HepG2 (cell line): ENCODE data around the gene PARP15. TPM values are rescaled to one million over a fixed set of nuclear protein-coding genes. Genes with fewer than 3 reads are reported as not detected.
A peak's percentile ranks its signal among the peaks of the same experiment; 100 is the strongest.

Source experiments
- CBX2 ChIP-seq, 2 experiments: fragments of 200-600 bp in 1 of 2; sonication (generic); formaldehyde crosslinking in 1 of 2; IDR thresholded peaks; 2 replicates each; pipeline versions ENCODE4 v1.7.0 to v1.8.1; 2018 to 2022; ENCODE audit warnings: low read depth in 2 of 2, low read length in 1 of 2, mild to moderate bottlenecking in 1 of 2, missing genetic modification reagents in 1 of 2
- KLF16 ChIP-seq, 2 experiments: sonication (generic) in 1 of 2; formaldehyde crosslinking in 1 of 2; IDR thresholded peaks; 2 replicates each; pipeline versions ENCODE4 v1.6.1 to v1.8.0; 2016 to 2023; ENCODE audit warnings: missing genetic modification reagents in 2 of 2, missing compliant biosample characterization in 1 of 2
- RBAK ChIP-seq: sonication (generic); formaldehyde crosslinking; IDR thresholded peaks from 2 replicates; pipeline ENCODE4 v1.5.1; 2020; ENCODE audit warnings: mild to moderate bottlenecking, missing genetic modification reagents
- RNF2 ChIP-seq: fragments of 450-650 bp; conservative IDR thresholded peaks from 2 replicates; pipeline ENCODE4 v1.6.1; 2016; ENCODE audit warnings: low read depth
- SOX6 ChIP-seq, 2 experiments: fragments of 450-650 bp in 1 of 2; sonication (generic) in 1 of 2; formaldehyde crosslinking in 1 of 2; IDR thresholded peaks; 2 replicates each; pipeline versions ENCODE4 v1.4.0 to v1.6.1; 2017 to 2020; ENCODE audit warnings: antibody characterized with exemption in 1 of 2, mild to moderate bottlenecking in 1 of 2, missing genetic modification reagents in 1 of 2
- SUZ12 ChIP-seq: fragments of 150-350 bp; IDR thresholded peaks from 2 replicates; pipeline ENCODE4 v1.6.1; 2014; ENCODE audit warnings: low read depth, low read length
- TIGD3 ChIP-seq: sonication (generic); formaldehyde crosslinking; IDR thresholded peaks from 2 replicates; pipeline ENCODE4 v1.5.1; 2020; ENCODE audit warnings: mild to moderate bottlenecking, missing genetic modification reagents, borderline replicate concordance
- ZFYVE20 ChIP-seq: sonication (generic); formaldehyde crosslinking; IDR thresholded peaks from 2 replicates; pipeline ENCODE4 v1.8.0; 2023; ENCODE audit warnings: low read depth, mild to moderate bottlenecking, moderate library complexity, missing genetic modification reagents, borderline replicate concordance
- ZGPAT ChIP-seq: IDR thresholded peaks from 2 replicates; pipeline ENCODE4 v1.6.1; 2016; ENCODE audit warnings: mild to moderate bottlenecking
- ZSCAN5A ChIP-seq: sonication (generic); formaldehyde crosslinking; IDR thresholded peaks from 2 replicates; pipeline ENCODE4 v1.8.0; 2022; ENCODE audit warnings: mild to moderate bottlenecking, missing genetic modification reagents, borderline replicate concordance
- polyA plus RNA-seq, 8 experiments: library from polyadenylated mRNA; depleted of rRNA in 3 of 8; stranded (reverse) in 7 of 8; unstranded in 1 of 8; fragments of >200 nt; fragmentation: Illumina TruSeq in 4 of 8; extraction: Trizol in 4 of 8; gene quantifications; 2 replicates each; pipeline versions ENCODE4 v1.2.1 to v1.2.3, GENCODE V29; 2011 to 2016; ENCODE audit warnings: low read depth in 4 of 8, missing spikeins in 1 of 8, mixed read lengths in 1 of 8; ENCODE audit not compliant: insufficient read depth in 1 of 8
- total RNA-seq, 5 experiments: library from RNA; depleted of rRNA; stranded (reverse); fragments of >200 nt; fragmentation: Illumina TruSeq; extraction: Trizol; gene quantifications; 2 replicates each; pipeline ENCODE4 v1.2.3, GENCODE V29; 2016; ENCODE audit warnings: low read depth in 1 of 5
- TF ChIP-seq, protein P1 (sequence below): sonication (generic); formaldehyde crosslinking; IDR thresholded peaks from one replicate; pipeline ENCODE4 v1.5.1; 2020; ENCODE audit warnings: mild to moderate bottlenecking, missing genetic modification reagents; ENCODE audit errors: not compliant biosample characterization
- TF ChIP-seq, protein P2 (sequence below): sonication (generic); formaldehyde crosslinking; IDR thresholded peaks from 2 replicates; pipeline ENCODE4 v1.5.1; 2020; ENCODE audit warnings: missing genetic modification reagents, mild to moderate bottlenecking, borderline replicate concordance

Gene PARP15
- total and polyA plus RNA-seq, 2 of the 13 experiments (the other 11 are each of a cell fraction or from before 2014, with no cell fraction given), result 0.02 TPM; not detected in 1

GRCh38 chr3:122572940-122573412 lies 4.5 kb upstream of the PARP15 start (continued):
- TF ChIP-seq, protein P1, sequence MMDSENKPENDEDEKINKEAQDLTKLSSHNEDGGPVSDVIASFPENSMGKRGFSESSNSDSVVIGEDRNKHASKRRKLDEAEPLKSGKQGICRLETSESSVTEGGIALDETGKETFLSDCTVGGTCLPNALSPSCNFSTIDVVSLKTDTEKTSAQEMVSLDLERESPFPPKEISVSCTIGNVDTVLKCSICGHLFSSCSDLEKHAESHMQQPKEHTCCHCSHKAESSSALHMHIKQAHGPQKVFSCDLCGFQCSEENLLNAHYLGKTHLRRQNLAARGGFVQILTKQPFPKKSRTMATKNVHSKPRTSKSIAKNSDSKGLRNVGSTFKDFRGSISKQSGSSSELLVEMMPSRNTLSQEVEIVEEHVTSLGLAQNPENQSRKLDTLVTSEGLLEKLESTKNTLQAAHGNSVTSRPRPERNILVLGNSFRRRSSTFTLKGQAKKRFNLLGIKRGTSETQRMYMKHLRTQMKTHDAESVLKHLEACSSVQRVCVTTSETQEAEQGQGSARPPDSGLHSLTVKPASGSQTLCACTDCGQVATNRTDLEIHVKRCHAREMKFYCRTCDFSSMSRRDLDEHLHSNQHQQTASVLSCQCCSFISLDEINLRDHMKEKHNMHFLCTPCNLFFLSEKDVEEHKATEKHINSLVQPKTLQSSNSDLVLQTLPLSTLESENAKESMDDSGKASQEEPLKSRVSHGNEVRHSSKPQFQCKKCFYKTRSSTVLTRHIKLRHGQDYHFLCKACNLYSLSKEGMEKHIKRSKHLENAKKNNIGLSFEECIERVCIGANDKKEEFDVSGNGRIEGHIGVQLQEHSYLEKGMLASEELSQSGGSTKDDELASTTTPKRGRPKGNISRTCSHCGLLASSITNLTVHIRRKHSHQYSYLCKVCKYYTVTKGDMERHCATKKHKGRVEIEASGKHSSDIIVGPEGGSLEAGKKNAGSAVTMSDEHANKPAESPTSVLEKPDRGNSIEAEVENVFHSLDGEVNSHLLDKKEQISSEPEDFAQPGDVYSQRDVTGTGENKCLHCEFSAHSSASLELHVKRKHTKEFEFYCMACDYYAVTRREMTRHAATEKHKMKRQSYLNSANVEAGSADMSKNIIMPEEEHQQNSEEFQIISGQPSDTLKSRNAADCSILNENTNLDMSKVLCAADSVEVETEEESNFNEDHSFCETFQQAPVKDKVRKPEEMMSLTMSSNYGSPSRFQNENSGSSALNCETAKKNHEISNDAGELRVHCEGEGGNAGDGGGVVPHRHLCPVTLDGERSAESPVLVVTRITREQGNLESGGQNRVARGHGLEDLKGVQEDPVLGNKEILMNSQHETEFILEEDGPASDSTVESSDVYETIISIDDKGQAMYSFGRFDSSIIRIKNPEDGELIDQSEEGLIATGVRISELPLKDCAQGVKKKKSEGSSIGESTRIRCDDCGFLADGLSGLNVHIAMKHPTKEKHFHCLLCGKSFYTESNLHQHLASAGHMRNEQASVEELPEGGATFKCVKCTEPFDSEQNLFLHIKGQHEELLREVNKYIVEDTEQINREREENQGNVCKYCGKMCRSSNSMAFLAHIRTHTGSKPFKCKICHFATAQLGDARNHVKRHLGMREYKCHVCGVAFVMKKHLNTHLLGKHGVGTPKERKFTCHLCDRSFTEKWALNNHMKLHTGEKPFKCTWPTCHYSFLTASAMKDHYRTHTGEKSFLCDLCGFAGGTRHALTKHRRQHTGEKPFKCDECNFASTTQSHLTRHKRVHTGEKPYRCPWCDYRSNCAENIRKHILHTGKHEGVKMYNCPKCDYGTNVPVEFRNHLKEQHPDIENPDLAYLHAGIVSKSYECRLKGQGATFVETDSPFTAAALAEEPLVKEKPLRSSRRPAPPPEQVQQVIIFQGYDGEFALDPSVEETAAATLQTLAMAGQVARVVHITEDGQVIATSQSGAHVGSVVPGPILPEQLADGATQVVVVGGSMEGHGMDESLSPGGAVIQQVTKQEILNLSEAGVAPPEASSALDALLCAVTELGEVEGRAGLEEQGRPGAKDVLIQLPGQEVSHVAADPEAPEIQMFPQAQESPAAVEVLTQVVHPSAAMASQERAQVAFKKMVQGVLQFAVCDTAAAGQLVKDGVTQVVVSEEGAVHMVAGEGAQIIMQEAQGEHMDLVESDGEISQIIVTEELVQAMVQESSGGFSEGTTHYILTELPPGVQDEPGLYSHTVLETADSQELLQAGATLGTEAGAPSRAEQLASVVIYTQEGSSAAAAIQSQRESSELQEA (CRISPR knock-in tag), result no peak
- TF ChIP-seq RNF2 (no peak), ZSCAN5A (no peak; the same call in 1 of the 2 replicates), ZFYVE20 (CRISPR knock-in tag) (no peak), KLF16 (CRISPR knock-in tag; IDR thresholded peaks at IDR 0.05) (0 out of 4 replicates have a peak, but pooled peaks of 1 of the 2 experiments have one; percentile 26), RBAK (no peak), CBX2 (IDR thresholded peaks at IDR 0.05; ENCODE audit: low read depth, low read length) (no peak), CBX2 (CRISPR knock-in tag; IDR thresholded peaks at IDR 0.05; ENCODE audit: low read depth) (no peak), ZGPAT (CRISPR knock-in tag) (peak; percentile 71; the same call in 1 of the 2 replicates), TIGD3 (no peak), SUZ12 (no peak), SOX6 (IDR thresholded peaks at IDR 0.05) (no peak), SOX6 (CRISPR knock-in tag; IDR thresholded peaks at IDR 0.05) (peak; percentile 69)
- TF ChIP-seq, protein P2, sequence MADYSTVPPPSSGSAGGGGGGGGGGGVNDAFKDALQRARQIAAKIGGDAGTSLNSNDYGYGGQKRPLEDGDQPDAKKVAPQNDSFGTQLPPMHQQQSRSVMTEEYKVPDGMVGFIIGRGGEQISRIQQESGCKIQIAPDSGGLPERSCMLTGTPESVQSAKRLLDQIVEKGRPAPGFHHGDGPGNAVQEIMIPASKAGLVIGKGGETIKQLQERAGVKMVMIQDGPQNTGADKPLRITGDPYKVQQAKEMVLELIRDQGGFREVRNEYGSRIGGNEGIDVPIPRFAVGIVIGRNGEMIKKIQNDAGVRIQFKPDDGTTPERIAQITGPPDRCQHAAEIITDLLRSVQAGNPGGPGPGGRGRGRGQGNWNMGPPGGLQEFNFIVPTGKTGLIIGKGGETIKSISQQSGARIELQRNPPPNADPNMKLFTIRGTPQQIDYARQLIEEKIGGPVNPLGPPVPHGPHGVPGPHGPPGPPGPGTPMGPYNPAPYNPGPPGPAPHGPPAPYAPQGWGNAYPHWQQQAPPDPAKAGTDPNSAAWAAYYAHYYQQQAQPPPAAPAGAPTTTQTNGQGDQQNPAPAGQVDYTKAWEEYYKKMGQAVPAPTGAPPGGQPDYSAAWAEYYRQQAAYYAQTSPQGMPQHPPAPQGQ (CRISPR knock-in tag), result no peak
